ENCODE data around the gene PCDHA1.

- no peak for TF ChIP-seq CSDC2 (CRISPR knock-in tag; IDR thresholded peaks at IDR 0.05)
- TF ChIP-seq RARB (CRISPR knock-in tag; IDR thresholded peaks at IDR 0.05), result no peak
Observed at GRCh38 chr5:140989254-140990020, 203.5 kb downstream of the PCDHA1 start.

Data from SK-N-SH treated with all-trans-retinoic acid at 6 μM for 48 hours (cell line).